GM08714 (cell line): Measurements from ENCODE around the gene MALAT1.
"Not testable (repeated sequence)": the region's sequence is repeated elsewhere in the genome, so short reads cannot be mapped to it uniquely, and the experiment has no call there.

Experiments
- H3K4me3 ChIP-seq: fragments of 200-500 bp; sonication (Bioruptor generic); 2 replicates; pipeline ENCODE4 v1.5.1; 2014; ENCODE audit warnings: mild to moderate bottlenecking, low read length, inconsistent platforms
- ZNF274 ChIP-seq: IDR thresholded peaks from 2 replicates; pipeline ENCODE4 v1.6.1; 2012; ENCODE audit warnings: mild to moderate bottlenecking, low read depth, low read length

MALAT1 gene

DNA sequence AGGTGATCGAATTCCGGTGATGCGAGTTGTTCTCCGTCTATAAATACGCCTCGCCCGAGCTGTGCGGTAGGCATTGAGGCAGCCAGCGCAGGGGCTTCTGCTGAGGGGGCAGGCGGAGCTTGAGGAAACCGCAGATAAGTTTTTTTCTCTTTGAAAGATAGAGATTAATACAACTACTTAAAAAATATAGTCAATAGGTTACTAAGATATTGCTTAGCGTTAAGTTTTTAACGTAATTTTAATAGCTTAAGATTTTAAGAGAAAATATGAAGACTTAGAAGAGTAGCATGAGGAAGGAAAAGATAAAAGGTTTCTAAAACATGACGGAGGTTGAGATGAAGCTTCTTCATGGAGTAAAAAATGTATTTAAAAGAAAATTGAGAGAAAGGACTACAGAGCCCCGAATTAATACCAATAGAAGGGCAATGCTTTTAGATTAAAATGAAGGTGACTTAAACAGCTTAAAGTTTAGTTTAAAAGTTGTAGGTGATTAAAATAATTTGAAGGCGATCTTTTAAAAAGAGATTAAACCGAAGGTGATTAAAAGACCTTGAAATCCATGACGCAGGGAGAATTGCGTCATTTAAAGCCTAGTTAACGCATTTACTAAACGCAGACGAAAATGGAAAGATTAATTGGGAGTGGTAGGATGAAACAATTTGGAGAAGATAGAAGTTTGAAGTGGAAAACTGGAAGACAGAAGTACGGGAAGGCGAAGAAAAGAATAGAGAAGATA, at the start of gene MALAT1:
Gene MALAT1 (plus strand): TSS at position 69 of the 736 bp plus-strand sequence.
- TF ChIP-seq ZNF274 = no peak
- H3K4me3 ChIP-seq = peak within 1 kb of the TSS; percentile 99

DNA sequence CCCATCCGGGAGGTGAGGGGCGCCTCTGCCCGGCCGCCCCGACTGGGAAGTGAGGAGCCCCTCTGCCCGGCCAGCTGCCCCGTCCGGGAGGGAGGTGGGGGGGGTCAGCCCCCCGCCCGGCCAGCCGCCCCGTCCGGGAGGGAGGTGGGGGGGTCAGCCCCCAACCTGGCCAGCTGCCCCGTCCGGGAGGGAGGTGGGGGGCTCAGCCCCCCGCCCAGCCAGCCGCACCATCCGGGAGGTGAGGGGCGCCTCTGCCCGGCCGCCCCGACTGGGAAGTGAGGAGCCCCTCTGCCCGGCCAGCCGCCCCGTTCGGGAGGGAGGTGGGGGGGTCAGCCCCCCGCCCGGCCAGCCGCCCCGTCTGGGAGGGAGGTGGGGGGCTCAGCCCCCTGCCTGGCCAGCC, 47.5 kb upstream of the MALAT1 start:
- not testable (repeated sequence) for H3K4me3 ChIP-seq

DNA sequence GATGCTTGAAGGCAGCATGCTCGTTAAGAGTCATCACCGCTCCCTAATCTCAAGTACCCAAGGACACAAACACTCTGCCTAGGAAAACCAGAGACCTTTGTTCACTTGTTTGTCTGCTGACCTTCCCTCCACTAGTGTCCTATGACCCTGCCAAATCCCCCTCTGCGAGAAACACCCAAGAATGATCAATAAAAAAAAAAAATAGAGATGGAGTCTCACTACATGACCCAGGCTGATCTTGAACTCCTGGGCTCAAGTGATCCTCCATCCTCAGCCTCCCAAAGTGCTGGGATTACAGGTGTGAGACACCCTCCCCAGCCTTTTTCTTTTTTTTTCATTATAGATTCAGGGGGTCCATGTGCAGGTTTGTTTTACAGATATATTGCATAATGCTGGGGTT, 46.6 kb upstream of the MALAT1 start:
- not testable (repeated sequence) for H3K4me3 ChIP-seq

DNA sequence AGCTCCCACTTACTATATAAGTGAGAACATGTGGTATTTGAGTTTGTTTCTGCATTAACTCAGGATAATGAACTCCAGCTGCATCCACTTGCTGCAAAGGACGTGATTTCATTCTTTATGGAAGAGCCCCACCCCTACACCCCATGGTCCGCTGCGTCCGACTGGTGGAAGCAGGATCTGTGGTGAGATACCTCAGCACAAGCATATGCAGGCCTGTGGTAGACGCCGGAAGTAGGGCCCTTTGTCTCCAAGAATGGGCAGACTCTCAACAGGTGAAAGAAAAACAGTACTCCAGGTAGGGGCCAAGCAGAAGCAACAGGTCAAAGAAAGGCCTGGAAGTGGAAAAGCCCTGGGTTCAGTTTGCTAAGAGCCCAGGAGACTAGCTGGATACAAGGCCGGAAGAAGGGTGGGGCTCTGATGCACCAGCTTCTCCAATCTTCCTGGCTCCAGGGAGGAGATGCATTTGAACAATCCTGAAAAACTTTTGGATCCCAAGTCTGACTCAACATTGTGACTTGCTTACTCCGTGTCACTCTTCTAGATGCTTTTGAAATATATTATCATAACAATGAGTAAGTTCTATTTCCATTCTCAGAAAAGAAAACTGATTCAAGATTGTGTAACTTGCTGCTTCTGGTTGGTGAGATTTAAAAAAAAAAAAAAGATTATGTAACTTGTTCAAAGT, 45.9 kb upstream of the MALAT1 start:
- H3K4me3 ChIP-seq = no peak overlapping the region
- no peak for TF ChIP-seq ZNF274

DNA sequence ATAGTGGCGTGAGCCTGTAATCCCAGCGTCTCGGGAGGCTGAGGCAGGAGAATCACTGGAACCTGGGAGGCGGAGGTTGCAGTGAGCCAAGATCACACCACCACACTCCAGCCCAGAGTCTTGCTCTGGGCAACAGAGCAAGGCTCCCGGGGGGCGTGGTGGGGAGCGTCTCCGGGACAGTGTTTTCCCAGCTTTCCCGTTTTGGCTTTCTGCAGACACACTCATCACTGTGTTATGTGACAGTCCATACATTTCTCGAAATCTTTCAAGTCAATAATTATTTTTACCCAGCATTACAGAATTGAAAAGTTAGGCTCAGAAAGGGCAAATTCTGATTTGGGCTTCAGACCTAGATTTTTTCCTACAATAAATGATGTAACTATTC, 44.5 kb upstream of the MALAT1 start:
- peak overlapping the region; percentile 81; the same call in 1 of the 2 replicates for H3K4me3 ChIP-seq
- no peak for TF ChIP-seq ZNF274

DNA sequence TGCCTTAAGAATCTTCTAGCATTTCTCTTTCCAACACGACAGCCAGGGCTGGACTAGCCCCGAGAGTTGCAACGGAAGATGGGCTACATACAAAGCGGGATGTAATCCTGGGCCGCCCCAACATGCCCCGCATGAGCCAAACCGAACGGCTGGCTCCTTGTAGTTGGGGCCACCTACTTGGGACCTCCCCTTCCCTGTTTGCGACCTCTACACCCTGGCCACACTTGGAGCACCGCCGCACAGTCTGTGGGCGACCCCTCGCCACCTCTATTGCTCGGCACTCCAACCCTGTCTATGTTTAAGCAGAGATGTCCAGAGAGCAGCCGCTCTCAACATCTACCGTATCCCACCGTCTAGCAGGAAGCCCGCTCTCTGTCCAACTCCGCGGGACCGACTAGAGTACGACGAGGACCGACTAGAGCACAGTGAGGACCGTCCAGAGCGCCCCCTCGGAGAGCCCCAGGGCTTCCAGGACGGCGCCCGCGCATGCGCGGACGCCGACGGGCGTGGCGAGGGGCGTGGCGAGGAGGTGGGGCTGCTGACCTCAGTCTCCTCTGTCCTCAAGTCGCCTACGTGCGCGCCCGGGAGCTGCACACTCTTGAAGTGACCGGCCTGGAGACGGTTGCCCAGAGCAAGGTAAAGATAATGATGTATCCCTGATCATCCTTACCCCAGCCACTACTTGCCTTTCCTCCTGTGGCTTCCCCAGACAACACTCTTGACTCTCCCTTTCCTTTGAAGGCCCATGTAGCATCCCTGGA, 44.0 kb upstream of the MALAT1 start:
- TF ChIP-seq ZNF274 = no peak
- peak overlapping the region; percentile 81; the same call in 1 of the 2 replicates for H3K4me3 ChIP-seq

DNA sequence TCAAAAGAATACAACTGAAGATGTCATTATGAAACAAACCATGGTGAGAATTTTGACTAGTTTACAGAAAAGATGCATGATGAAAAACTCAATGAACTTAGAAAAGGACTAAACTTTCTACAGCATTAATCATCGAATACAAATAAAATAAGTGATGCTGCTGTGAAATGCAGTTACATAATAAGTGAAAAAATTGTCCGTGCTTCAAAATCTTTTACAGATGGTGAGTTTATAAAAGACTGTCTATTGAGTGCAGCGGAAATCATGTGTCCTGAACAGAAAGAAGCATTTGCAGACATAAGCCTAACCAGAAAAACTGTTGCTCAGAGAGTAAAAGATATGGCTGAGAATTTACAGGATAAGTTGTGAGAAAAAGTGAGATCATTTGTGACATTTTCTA, 42.4 kb upstream of the MALAT1 start:
- no peak overlapping the region for H3K4me3 ChIP-seq
- TF ChIP-seq ZNF274 = no peak

DNA sequence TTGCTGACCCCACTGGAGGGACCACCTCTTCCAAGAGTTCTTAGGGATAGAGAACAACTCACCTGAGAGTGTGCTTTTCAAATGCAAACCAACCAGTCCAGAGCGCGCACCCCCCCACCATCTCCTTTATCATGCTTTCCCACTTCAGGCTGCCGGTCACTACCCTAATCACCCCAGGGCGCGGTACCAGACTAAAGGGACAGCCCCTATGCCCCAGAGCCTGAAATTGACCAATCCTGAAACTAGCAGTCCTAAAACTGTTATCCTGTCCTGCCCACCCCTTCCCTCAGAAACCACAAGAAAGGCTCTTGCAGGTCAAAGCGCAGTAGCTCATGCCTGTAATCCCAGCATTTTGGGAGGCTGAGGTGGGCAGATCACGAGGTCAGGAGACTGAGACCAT, 39.3 kb upstream of the MALAT1 start:
- TF ChIP-seq ZNF274 = no peak
- H3K4me3 ChIP-seq = no peak overlapping the region

DNA sequence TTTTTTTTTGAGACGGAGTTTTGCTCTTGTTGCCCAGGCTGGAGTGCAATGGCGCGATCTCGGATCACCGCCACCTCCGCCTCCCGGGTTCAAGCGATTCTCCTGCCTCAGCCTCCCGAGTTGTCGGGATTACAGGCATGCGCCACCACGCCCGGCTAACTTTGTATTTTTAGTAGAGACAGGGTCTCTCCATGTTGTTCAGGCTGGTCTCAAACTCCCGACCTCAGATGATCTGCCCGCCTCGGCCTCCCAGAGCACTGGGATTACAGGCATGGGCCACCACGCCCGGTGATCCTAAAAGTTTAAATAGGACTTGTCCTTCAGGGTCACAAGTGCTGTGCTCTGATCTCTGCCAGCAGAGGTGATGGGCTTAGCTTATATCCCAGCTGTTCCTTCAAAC, 33.4 kb upstream of the MALAT1 start:
- not testable (repeated sequence) for H3K4me3 ChIP-seq

DNA sequence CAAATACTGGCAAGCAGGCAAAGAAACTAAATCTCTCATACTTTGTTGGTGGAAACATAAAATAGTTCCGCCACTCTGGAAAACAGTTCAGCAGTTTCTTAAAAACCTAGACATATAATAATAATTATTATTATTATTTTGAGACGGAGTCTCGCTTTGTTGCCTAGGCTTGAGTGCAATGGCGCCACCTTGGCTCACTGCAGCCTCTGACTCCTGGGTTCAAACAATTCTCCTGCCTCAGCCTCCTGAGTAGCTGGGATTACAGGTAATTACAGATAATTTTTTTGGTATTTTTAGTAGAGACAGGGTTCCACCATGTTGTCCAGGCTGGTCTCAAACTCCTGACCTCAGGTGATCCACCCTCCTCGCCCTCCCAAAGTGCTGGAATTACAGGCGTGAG, 31.5 kb upstream of the MALAT1 start:
- H3K4me3 ChIP-seq = not testable (repeated sequence)

DNA sequence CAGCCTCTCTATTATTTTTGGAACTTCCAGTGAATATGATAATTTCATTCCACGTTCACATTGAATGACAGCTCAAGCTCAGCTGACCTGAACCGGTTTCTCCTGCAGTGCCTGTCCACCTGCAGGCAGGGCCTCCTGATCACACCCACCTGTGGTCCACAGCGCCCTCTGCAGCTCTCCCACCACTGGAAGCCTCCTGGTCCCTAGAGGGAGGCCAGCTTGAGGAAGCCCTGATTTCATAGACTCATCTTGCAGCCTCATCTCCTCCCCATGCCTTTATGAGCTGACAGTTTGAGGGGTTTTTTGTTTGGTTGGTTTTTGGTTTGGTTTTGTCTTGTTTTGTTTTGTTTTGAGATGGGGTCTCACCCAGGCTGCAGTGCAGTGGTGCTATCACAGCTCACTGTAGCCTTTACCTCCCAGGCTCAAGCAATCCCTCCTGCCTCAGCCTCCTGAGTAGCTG, 29.9 kb upstream of the MALAT1 start:
- no peak for TF ChIP-seq ZNF274
- H3K4me3 ChIP-seq = no peak overlapping the region

DNA sequence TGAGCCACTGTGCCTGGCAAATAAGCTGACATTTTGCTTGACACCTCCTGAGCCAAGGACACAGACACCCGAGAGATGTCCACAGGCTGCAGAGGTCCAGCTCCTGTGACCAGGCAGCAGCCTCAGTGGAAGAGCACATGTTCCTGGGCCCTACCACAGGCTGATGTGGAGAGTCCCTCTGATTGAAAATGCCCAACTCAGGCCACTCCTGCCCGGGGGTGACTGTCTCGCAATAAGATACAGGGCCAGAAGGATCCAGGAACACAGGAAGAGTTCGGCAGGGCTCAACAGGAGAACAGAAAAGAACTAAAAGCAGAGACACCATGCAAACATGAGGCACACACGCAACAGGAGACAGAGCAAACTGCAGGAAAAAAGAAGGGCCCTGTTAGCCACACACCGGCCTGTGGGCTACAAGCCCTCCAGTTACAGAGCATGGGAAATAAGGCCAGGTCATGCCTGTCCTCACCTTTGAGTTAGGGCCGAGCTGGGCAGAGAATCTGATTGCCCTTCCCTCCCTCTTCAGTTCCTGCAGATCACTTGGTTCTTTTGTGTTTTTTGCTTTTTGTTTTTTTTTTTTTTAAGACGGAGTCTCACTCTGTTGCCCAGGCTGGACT, 28.3 kb upstream of the MALAT1 start:
- H3K4me3 ChIP-seq = no peak overlapping the region
- no peak for TF ChIP-seq ZNF274

DNA sequence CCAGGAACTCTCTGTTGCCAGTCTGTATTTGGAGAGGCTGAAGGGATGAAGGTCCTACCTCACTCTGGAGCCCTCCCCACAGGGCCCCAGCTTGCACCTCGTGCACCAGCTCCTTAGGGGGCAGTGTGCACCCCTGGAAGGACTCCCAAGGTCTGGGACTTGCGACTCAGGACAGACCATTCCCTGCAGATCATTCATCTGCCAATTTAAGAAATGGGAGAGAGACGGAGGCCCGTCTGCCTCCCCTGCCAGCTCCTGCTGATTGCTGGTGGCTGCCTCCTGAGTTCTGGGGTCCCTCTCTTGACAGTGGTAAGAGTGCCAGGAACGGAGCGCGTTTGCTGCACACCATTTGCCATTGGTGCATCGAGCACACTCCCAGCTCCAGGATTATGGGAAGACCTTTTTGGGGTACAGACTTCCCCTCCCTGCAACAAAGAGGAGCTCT, 27.4 kb upstream of the MALAT1 start:
- no peak for TF ChIP-seq ZNF274
- H3K4me3 ChIP-seq = no peak overlapping the region; the same call in 1 of the 2 replicates

DNA sequence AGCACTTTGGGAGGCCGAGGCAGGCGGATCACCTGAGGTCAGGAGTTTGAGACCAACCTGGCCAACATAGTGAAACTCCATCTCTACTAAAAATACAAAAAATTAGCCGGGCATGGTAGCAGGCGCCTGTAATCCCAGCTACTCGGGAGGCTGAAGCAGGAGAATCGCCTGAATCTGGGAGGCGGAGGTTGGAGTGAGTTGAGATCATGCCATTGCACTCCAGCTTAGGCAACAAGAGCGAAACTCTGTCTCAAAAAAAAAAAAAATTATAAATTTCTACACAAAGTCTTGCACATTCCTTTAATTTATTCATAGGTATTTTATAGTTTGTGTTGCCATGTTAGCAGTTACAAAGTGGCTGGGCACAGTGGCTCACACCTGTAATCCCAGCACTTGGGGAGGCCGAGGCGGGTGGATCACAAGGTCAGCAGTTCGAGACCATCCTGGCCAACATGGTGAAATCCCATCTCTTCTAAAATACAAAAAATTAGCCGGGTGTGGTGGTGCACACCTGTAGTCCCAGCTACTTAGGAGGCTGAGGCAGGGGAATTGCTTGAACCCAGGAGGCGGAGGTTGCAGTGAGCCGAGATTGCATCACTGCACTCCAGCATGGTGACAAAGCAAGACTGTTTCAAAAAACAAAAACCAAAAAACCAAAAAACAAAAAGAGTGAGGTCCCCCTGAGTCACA, 26.1 kb upstream of the MALAT1 start:
- not testable (repeated sequence) for H3K4me3 ChIP-seq
